ENCODE results near the gene SPPL2B.

DNA sequence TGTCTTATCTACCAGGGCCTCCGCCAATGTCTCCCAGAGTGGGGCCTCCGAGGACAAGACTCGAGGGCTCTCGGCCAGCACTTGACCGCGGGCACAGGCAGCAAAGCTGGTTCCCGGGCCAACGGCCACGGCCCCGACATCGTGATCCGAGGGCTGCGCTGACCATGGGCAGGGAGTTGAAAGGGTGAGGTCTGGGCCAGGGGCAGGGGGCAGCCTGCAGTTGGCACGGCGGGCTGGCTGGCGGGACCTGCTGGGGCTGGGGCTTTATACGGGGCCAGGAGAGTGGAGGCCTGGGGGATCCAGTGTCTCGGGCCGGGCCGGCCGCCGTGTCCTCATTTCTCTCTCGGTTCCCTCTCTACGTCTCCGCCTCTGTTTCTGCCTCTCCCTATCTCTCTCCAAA, 10.7 kb upstream of the SPPL2B start:
- TF ChIP-seq, protein P1, sequence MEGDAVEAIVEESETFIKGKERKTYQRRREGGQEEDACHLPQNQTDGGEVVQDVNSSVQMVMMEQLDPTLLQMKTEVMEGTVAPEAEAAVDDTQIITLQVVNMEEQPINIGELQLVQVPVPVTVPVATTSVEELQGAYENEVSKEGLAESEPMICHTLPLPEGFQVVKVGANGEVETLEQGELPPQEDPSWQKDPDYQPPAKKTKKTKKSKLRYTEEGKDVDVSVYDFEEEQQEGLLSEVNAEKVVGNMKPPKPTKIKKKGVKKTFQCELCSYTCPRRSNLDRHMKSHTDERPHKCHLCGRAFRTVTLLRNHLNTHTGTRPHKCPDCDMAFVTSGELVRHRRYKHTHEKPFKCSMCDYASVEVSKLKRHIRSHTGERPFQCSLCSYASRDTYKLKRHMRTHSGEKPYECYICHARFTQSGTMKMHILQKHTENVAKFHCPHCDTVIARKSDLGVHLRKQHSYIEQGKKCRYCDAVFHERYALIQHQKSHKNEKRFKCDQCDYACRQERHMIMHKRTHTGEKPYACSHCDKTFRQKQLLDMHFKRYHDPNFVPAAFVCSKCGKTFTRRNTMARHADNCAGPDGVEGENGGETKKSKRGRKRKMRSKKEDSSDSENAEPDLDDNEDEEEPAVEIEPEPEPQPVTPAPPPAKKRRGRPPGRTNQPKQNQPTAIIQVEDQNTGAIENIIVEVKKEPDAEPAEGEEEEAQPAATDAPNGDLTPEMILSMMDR (IDR thresholded peaks at IDR 0.05) = no peak
- no peak for TF ChIP-seq EP300 (IDR thresholded peaks at IDR 0.05; ENCODE audit: low read depth)
